ENCODE results near the gene PDZD11.
A peak's percentile ranks its signal among the peaks of the same experiment; 100 is the strongest.

PDZD11 gene

GRCh38 chrX:70322784-70323183 lies 33.1 kb upstream of the PDZD11 start:
- DNase-seq (ENCODE audit: low read depth), result no peak
- no peak overlapping the region for H3K4me3 ChIP-seq (ENCODE audit: control insufficient read depth, low read depth, low read length)
- TF ChIP-seq CTCF (IDR thresholded peaks at IDR 0.05; ENCODE audit: control insufficient read depth, insufficient read depth, low read depth, low read length, missing control alignments), result no peak

- H3K4me3 ChIP-seq (ENCODE audit: control insufficient read depth, low read depth, low read length), result no peak overlapping the region
- TF ChIP-seq CTCF (IDR thresholded peaks at IDR 0.05; ENCODE audit: control insufficient read depth, insufficient read depth, low read depth, low read length, missing control alignments), result no peak
- no peak for DNase-seq (ENCODE audit: low read depth)
These were observed 23.8 kb upstream of the PDZD11 start for GRCh38 chrX:70313503-70313902.

GRCh38 chrX:70301716-70302115 lies 12.0 kb upstream of the PDZD11 start:
- H3K4me3 ChIP-seq (ENCODE audit: control insufficient read depth, low read depth, low read length), result no peak overlapping the region
- DNase-seq (ENCODE audit: low read depth), result no peak
- no peak for TF ChIP-seq CTCF (IDR thresholded peaks at IDR 0.05; ENCODE audit: control insufficient read depth, insufficient read depth, low read depth, low read length, missing control alignments)

- no peak for TF ChIP-seq CTCF (IDR thresholded peaks at IDR 0.05; ENCODE audit: control insufficient read depth, insufficient read depth, low read depth, low read length, missing control alignments)
- H3K4me3 ChIP-seq (ENCODE audit: control insufficient read depth, low read depth, low read length), result no peak overlapping the region
- no peak for DNase-seq (ENCODE audit: low read depth)
These were observed 3.9 kb upstream of the PDZD11 start for GRCh38 chrX:70293621-70294020.

- no peak for DNase-seq (ENCODE audit: low read depth)
- TF ChIP-seq CTCF (IDR thresholded peaks at IDR 0.05; ENCODE audit: control insufficient read depth, insufficient read depth, low read depth, low read length, missing control alignments), result no peak
- no peak overlapping the region for H3K4me3 ChIP-seq (ENCODE audit: control insufficient read depth, low read depth, low read length)
These were observed 3.1 kb upstream of the PDZD11 start for GRCh38 chrX:70292788-70293187.

- no peak for TF ChIP-seq CTCF (IDR thresholded peaks at IDR 0.05; ENCODE audit: control insufficient read depth, insufficient read depth, low read depth, low read length, missing control alignments)
- DNase-seq (ENCODE audit: low read depth), result no peak
These were observed 447 bp downstream of the PDZD11 start for GRCh38 chrX:70289168-70289792.

GRCh38 chrX:70281951-70282350 lies 7.8 kb downstream of the PDZD11 start, which contains the start of gene RAB41:
RAB41 (plus strand) TSS chrX:70282172; CDS start chrX:70282218, 46 bp downstream.
- DNase-seq (ENCODE audit: low read depth), result no peak
- TF ChIP-seq CTCF (IDR thresholded peaks at IDR 0.05; ENCODE audit: control insufficient read depth, insufficient read depth, low read depth, low read length, missing control alignments), result no peak
- H3K4me3 ChIP-seq (ENCODE audit: control insufficient read depth, low read depth, low read length), result no peak within 1 kb of the TSS

More at GRCh38 chrX:70289168-70289792, 447 bp downstream of the PDZD11 start:
- H3K4me3 ChIP-seq (ENCODE audit: control insufficient read depth, low read depth, low read length), result peak overlapping the region; percentile 72
